Fibroblast of mammary gland (primary cell): ENCODE measurements around the gene FLVCR1.
"Not testable (repeated sequence)": the region's sequence is repeated elsewhere in the genome, so short reads cannot be mapped to it uniquely, and the experiment has no call there.

Experiments
- DNase-seq: peaks from one replicate; pipeline ENCODE4 v3.0.0-alpha.2; 2010; ENCODE audit warnings: low read depth
- H3K4me3 ChIP-seq: 2 replicates; pipeline ENCODE4 v1.5.1; 2011; ENCODE audit warnings: low read depth, mild to moderate bottlenecking, low read length, moderate library complexity; ENCODE audit not compliant: control insufficient read depth
- TF ChIP-seq, protein P1 (sequence below): conservative IDR thresholded peaks from 2 replicates; pipeline ENCODE4 v1.5.1; 2011; ENCODE audit warnings: low read depth, low read length, inconsistent platforms; ENCODE audit not compliant: control insufficient read depth, insufficient read depth

FLVCR1 gene

GRCh38 chr1:212824201-212824600 is 33.9 kb upstream of the FLVCR1 start:
- DNase-seq: no peak
- TF ChIP-seq, protein P1, sequence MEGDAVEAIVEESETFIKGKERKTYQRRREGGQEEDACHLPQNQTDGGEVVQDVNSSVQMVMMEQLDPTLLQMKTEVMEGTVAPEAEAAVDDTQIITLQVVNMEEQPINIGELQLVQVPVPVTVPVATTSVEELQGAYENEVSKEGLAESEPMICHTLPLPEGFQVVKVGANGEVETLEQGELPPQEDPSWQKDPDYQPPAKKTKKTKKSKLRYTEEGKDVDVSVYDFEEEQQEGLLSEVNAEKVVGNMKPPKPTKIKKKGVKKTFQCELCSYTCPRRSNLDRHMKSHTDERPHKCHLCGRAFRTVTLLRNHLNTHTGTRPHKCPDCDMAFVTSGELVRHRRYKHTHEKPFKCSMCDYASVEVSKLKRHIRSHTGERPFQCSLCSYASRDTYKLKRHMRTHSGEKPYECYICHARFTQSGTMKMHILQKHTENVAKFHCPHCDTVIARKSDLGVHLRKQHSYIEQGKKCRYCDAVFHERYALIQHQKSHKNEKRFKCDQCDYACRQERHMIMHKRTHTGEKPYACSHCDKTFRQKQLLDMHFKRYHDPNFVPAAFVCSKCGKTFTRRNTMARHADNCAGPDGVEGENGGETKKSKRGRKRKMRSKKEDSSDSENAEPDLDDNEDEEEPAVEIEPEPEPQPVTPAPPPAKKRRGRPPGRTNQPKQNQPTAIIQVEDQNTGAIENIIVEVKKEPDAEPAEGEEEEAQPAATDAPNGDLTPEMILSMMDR: no peak
- no peak overlapping the region for H3K4me3 ChIP-seq

- H3K4me3 ChIP-seq: no peak overlapping the region
- DNase-seq: no peak
- TF ChIP-seq, protein P1: no peak
Measured at GRCh38 chr1:212825798-212826452, 32.1 kb upstream of the FLVCR1 start.

GRCh38 chr1:212827171-212827776 is 30.8 kb upstream of the FLVCR1 start:
- DNase-seq: no peak
- TF ChIP-seq, protein P1: no peak
- no peak overlapping the region for H3K4me3 ChIP-seq

- DNase-seq: no peak
- no peak overlapping the region for H3K4me3 ChIP-seq
- TF ChIP-seq, protein P1: no peak
Measured at GRCh38 chr1:212827831-212828278, 30.2 kb upstream of the FLVCR1 start.

DNA sequence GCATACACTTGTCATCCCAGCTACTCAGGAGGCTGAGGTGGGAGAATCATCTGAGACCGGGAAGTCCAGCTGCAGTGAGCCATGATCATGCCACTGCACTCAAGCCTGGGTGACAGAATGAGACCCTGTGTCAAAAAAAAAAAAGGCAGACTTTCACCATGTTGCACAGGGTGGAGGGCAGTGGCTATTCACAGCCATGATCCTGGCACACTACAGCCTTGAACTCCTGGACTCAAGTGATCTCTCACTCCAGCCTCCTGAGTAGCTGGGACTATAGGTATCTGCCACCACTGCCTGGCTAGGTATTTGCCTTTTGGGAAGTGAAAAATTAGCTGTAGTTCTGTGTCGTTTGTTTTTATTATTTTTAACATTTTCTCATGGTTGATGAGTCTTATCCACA is 29.7 kb upstream of the FLVCR1 start:
- no peak for DNase-seq
- no peak overlapping the region for H3K4me3 ChIP-seq
- TF ChIP-seq, protein P1: no peak

DNA sequence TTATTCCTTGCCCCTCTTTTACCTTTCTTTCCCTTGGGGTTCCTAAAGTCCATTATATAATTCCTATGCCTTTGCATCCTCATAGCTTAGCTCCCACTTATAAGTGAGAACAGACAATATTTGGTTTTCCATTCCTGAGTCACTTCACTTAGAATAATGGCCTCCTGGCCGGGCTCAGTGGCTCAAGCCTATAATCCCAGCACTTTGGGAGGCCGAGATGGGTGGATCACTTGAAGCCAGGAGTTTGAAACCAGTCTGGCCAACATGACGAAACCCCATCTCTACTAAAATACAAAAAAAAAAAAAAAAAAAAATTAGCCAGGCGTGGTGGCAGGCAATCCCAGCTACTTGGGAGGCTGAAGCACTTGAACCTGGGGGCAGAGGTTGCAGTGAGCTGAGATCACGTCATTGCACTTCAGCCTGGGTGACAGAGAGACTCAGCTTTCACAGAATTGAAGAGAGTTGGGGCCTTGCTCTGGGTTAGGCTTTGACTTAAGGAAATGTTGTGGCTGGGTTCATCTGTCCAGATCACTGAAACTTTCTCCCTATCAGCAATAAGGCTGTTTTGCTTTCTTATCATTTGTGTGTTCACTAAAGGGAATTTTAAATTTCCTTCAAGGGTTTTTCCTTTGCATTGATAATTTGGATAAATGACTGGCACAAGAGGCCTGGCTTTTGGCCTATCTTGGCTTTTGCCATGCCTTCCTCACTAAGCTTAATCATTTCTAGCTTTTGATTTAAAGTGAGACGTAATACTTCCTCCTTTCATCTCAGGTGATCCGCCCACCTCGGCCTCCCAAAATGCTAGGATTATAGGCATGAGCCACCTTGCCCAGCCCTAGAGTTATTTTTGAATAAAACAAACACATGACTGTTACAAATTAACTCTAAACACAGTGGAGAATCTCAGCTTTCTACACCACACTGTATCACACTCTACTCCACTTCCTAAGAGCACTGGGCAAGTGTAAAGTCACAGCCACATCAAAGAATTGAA is 24.6 kb upstream of the FLVCR1 start:
- DNase-seq, H3K4me3 ChIP-seq: not testable (repeated sequence)

DNA sequence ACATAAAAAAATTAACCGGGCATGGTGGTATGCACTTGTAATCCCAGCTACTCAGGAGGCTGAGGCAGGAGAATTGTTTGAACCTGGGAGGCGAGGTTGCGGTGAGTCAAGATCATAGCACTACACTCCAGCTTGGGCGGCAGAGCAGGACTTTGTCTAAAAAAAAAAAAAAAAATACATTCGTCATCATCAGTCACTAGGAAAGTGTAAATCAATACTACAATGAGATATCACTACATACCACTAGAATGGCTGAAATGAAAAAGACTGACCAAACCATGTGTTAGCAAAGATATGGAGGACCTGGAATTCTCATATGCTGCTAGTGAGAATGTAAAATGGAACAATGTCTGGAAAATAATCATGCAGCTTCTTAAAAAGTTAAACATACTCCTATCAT is 19.9 kb upstream of the FLVCR1 start:
- no peak overlapping the region for H3K4me3 ChIP-seq
- TF ChIP-seq, protein P1: no peak
- DNase-seq: no peak

DNA sequence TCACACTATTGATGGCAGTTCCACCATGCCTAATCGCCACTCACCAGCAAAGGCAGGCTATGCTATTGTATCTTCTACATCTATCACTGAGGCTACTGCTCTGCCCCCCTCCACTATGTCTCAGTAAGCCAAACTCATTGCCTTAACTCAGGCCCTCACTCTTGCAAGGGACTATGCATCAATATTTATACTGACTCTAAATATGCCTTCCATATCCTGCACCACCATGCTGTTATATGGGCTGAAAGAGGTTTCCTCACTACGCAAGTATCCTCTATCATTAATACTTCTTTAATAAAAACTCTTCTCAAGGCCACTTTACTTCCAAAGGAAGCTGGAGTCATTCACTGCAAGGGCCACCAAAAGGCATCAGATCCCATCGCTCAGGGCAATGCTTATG is 13.6 kb upstream of the FLVCR1 start:
- DNase-seq: not testable (repeated sequence)

More for the DNA sequence above, 13.6 kb upstream of the FLVCR1 start:
- H3K4me3 ChIP-seq: not testable (repeated sequence)
